Measurements from ENCODE around the gene PLA2G7. TPM values are rescaled to one million over a fixed set of nuclear protein-coding genes. Genes with fewer than 3 reads are reported as not detected.

Gene PLA2G7
- total and polyA plus RNA-seq, 2 of the 8 experiments (the other 6 are each of a cell fraction or from before 2014, with no cell fraction given), result 1.5 to 2.2 TPM

- H2BK5ac ChIP-seq (ENCODE audit: low read depth, low read length), result no peak overlapping the region
- no peak overlapping the region for H3K18ac ChIP-seq (ENCODE audit: extremely low read depth, low read length)
- H3K4me3 ChIP-seq (ENCODE audit: extremely low read depth in 1 of 4, insufficient read depth in 2 of 4, low read depth in 3 of 4, low read length in 4 of 4), result no peak overlapping the region
- H3K56ac ChIP-seq (replicated peaks; ENCODE audit: insufficient read length, low read depth, low read length), result no peak overlapping the region
- H2BK20ac ChIP-seq (ENCODE audit: low read length), result no peak overlapping the region
- H3K14ac ChIP-seq (ENCODE audit: insufficient read length), result no peak overlapping the region
- DNase-seq (ENCODE audit: low read depth in 1 of 2, low spot score in 2 of 2) (no peak), FAIRE-seq (no peak)
- no peak overlapping the region for H3K23ac ChIP-seq (ENCODE audit: insufficient read length)
- no peaks in the 10 kb centered on the region; a peak in 1 of 7 replicates for H3K4me1 ChIP-seq (replicated peaks in 1 of 4; ENCODE audit: control insufficient read depth in 3 of 4, insufficient read depth in 4 of 4, low read length in 3 of 4)
- H2AFZ ChIP-seq (ENCODE audit: low read length), result no peak overlapping the region
- H3K36me3 ChIP-seq (ENCODE audit: control insufficient read depth in 2 of 4, insufficient read depth in 4 of 4, low read length in 3 of 4), result no peaks in the 10 kb centered on the region
- H3K9me3 ChIP-seq (ENCODE audit: insufficient read depth in 2 of 2, low read depth in 1 of 2, low read length in 1 of 2), result no peaks in the 10 kb centered on the region
- no peak overlapping the region for H2BK15ac ChIP-seq (ENCODE audit: low read length)
- H3K27me3 ChIP-seq (replicated peaks in 1 of 4; ENCODE audit: control insufficient read depth in 3 of 4, extremely low read depth in 1 of 4, insufficient read depth in 3 of 4, low read length in 3 of 4), result peaks cover 0 to 4% (median 0%) of the 10 kb centered on the region in 4 experiments; a peak in 3 of 7 replicates
- H3K27ac ChIP-seq (ENCODE audit: low read depth, low read length), result no peak overlapping the region
- H2BK12ac ChIP-seq (ENCODE audit: low read depth, low read length), result no peak overlapping the region
- no peak overlapping the region for H2BK120ac ChIP-seq (replicated peaks; ENCODE audit: low read depth, low read length)
- H4K5ac ChIP-seq (ENCODE audit: insufficient read length, low read depth, low read length), result no peak overlapping the region
- H2AK5ac ChIP-seq (ENCODE audit: low read depth, low read length), result no peak overlapping the region
- ChIA-PET POLR2A (ENCODE audit: partially characterized antibody) (no interaction called here), CTCF (ENCODE audit: partially characterized antibody) (interaction anchor here (0.6 to 1.4 kb wide), 4 partner anchors 53 to 291 kb away, joined by 3 to 4 read pairs (median 4); no protein-coding TSS in a partner anchor)
- H3K79me2 ChIP-seq (ENCODE audit: control insufficient read depth in 1 of 2, insufficient read depth in 2 of 2, low read length in 2 of 2), result no peaks in the 10 kb centered on the region
- no peaks in the 10 kb centered on the region for H4K20me1 ChIP-seq (replicated peaks in 1 of 2; ENCODE audit: control insufficient read depth in 1 of 2, insufficient read depth in 2 of 2, low read length in 2 of 2)
- 86% methylated on average over 1 of the region's 1 CpG; no CpG with 5 or more reads in 1 of the 2 experiments for WGBS, 2 experiments (ENCODE audit: extremely low coverage in 1 of 2, insufficient coverage in 1 of 2, insufficient read length in 1 of 2, insufficient replicate concordance in 2 of 2, low coverage in 1 of 2, low lambda C conversion rate in 2 of 2, missing lambda C conversion rate in 1 of 2)
- H3K4me2 ChIP-seq (ENCODE audit: insufficient read depth in 1 of 2, low read depth in 2 of 2, low read length in 2 of 2), result no peak overlapping the region
- no peaks in the 10 kb centered on the region for H3K79me1 ChIP-seq (ENCODE audit: low read depth, low read length)
- H4K91ac ChIP-seq (replicated peaks; ENCODE audit: insufficient read length, low read length), result no peak overlapping the region
- H4K8ac ChIP-seq (ENCODE audit: extremely low read depth, insufficient read depth, low read length), result no peak overlapping the region
- peaks cover 7% of the 10 kb centered on the region; the same call in 1 of the 2 replicates for H3K23me2 ChIP-seq (ENCODE audit: low read depth, low read length)
- H3K9ac ChIP-seq (replicated peaks in 1 of 4; ENCODE audit: extremely low read depth in 1 of 4, low read depth in 3 of 4, low read length in 3 of 4), result no peak overlapping the region
- H3K4ac ChIP-seq (replicated peaks; ENCODE audit: insufficient read length, low read depth, low read length), result no peak overlapping the region
- TF ChIP-seq TEAD4 (IDR thresholded peaks at IDR 0.05; ENCODE audit: low read depth, low read length), result no peak
- no peak for TF ChIP-seq TAF7 (optimal IDR thresholded peaks at IDR 0.05; ENCODE audit: borderline replicate concordance, low read depth, low read length)
- TF ChIP-seq RNF2 (IDR thresholded peaks at IDR 0.05; ENCODE audit: borderline replicate concordance, low read depth, low read length, missing control alignments, poor library complexity, severe bottlenecking), result no peak
- TF ChIP-seq SIN3A (conservative IDR thresholded peaks at IDR 0.05 in 1 of 2, IDR thresholded peaks at IDR 0.05 in 1 of 2; ENCODE audit: low read depth in 1 of 2, low read length in 2 of 2), result no peak
- TF ChIP-seq FOSL1 (IDR thresholded peaks at IDR 0.05; ENCODE audit: insufficient read depth, low read depth, low read length), result no peak
- TF ChIP-seq SRF (IDR thresholded peaks at IDR 0.05; ENCODE audit: low read depth, low read length), result no peak
Observed at GRCh38 chr6:46729787-46730326, 5.3 kb downstream of the PLA2G7 start.

Data from H1 (cell line).